Measurements from ENCODE around the gene DNAAF3.
"Not testable (repeated sequence)": the region's sequence is repeated elsewhere in the genome, so short reads cannot be mapped to it uniquely, and the experiment has no call there.

DNAAF3 gene

GRCh38 chr19:55175117-55175867 is 8.9 kb upstream of the DNAAF3 start:
- DNase-seq (ENCODE audit: low read depth in 2 of 2) = no peak

GRCh38 chr19:55174425-55175116 is 8.2 kb upstream of the DNAAF3 start:
- no peak for DNase-seq (ENCODE audit: low read depth in 2 of 2)

GRCh38 chr19:55173714-55174409 is 7.4 kb upstream of the DNAAF3 start:
- no peak for DNase-seq (ENCODE audit: low read depth in 2 of 2)

GRCh38 chr19:55173186-55173713 is 6.8 kb upstream of the DNAAF3 start:
- no peak for DNase-seq (ENCODE audit: low read depth in 2 of 2)

- DNase-seq (ENCODE audit: low read depth in 2 of 2) = no peak
Measured at GRCh38 chr19:55172741-55173140, 6.3 kb upstream of the DNAAF3 start.

- DNase-seq (ENCODE audit: low read depth in 2 of 2) = not testable (repeated sequence)
Measured at GRCh38 chr19:55172318-55172717, 5.9 kb upstream of the DNAAF3 start.

GRCh38 chr19:55171440-55171839 is 5.0 kb upstream of the DNAAF3 start:
- no peak for DNase-seq (ENCODE audit: low read depth in 2 of 2)

- DNase-seq (ENCODE audit: low read depth in 2 of 2) = no peak
Measured at GRCh38 chr19:55169136-55169535, 2.7 kb upstream of the DNAAF3 start.

- no peak for DNase-seq (ENCODE audit: low read depth in 2 of 2)
Measured at GRCh38 chr19:55165952-55166529, 372 bp downstream of the DNAAF3 start.

GRCh38 chr19:55161571-55162322 is 4.7 kb downstream of the DNAAF3 start:
- DNase-seq (ENCODE audit: low read depth in 2 of 2) = no peak

GRCh38 chr19:55160986-55161365 is 5.4 kb downstream of the DNAAF3 start:
- DNase-seq (ENCODE audit: low read depth in 2 of 2) = no peak

GRCh38 chr19:55160128-55160985 is 6.1 kb downstream of the DNAAF3 start:
- DNase-seq (ENCODE audit: low read depth in 2 of 2) = peak; percentile 64 to 72

GRCh38 chr19:55158848-55159749 is 7.3 kb downstream of the DNAAF3 start:
- no peak for DNase-seq (ENCODE audit: low read depth in 2 of 2)

GRCh38 chr19:55158423-55158822 is 8.0 kb downstream of the DNAAF3 start:
- DNase-seq (ENCODE audit: low read depth in 2 of 2) = no peak

- DNase-seq (ENCODE audit: low read depth in 2 of 2) = no peak
Measured at GRCh38 chr19:55157064-55157908, 9.1 kb downstream of the DNAAF3 start, which contains the start of gene TNNI3. Gene TNNI3 (minus strand): TSS chr19:55157732. CDS start chr19:55157589, 143 bp downstream.

- peak in 1 of 2 donors; percentile 16 for DNase-seq (ENCODE audit: low read depth in 2 of 2)
Measured at GRCh38 chr19:55156202-55157063, 10.0 kb downstream of the DNAAF3 start.

GRCh38 chr19:55155784-55156183 is 10.6 kb downstream of the DNAAF3 start:
- DNase-seq (ENCODE audit: low read depth in 2 of 2) = not testable (repeated sequence)

Data from stimulated activated CD8-positive, alpha-beta memory T cell treated with anti-CD3 and anti-CD28 coated beads, Interleukin-2, amount 100 ng/mL, for 1 hour (primary cell).